IPS-15b (cell line): ENCODE data around the gene DISP3.

Experiments
- H3K27me3 ChIP-seq: one replicate; pipeline ENCODE4 v1.6.1; 2013; ENCODE audit warnings: low read length; ENCODE audit not compliant: control insufficient read depth, insufficient read depth
- H3K36me3 ChIP-seq: one replicate; pipeline ENCODE4 v1.6.1; 2013; ENCODE audit warnings: low read length; ENCODE audit not compliant: control insufficient read depth, insufficient read depth
- H3K4me1 ChIP-seq: one replicate; pipeline ENCODE4 v1.6.1; 2013; ENCODE audit warnings: mild to moderate bottlenecking, low read length; ENCODE audit not compliant: control insufficient read depth, insufficient read depth
- H3K4me3 ChIP-seq: one replicate; pipeline ENCODE4 v1.5.1; 2013; ENCODE audit warnings: low read depth, low read length
- H3K9ac ChIP-seq: one replicate; pipeline ENCODE4 v1.6.1; 2013; ENCODE audit warnings: low read depth, mild to moderate bottlenecking, low read length
- H3K9me3 ChIP-seq: one replicate; pipeline ENCODE4 v1.6.1; 2013; ENCODE audit warnings: mild to moderate bottlenecking, low read length; ENCODE audit not compliant: control insufficient read depth, insufficient read depth

Gene DISP3

GRCh38 chr1:11444907-11445306 is 34.0 kb upstream of the DISP3 start:
- Histone ChIP-seq H3K27me3 (no peaks in the 10 kb centered on the region), H3K4me1 (no peaks in the 10 kb centered on the region)

GRCh38 chr1:11447903-11448302 is 31.1 kb upstream of the DISP3 start:
- Histone ChIP-seq H3K4me3 (no peak overlapping the region), H3K27me3 (no peaks in the 10 kb centered on the region), H3K36me3 (no peaks in the 10 kb centered on the region), H3K9me3 (no peaks in the 10 kb centered on the region), H3K4me1 (no peaks in the 10 kb centered on the region), H3K9ac (no peak overlapping the region)

More at GRCh38 chr1:11444907-11445306, 34.0 kb upstream of the DISP3 start:
- Histone ChIP-seq H3K36me3 (no peaks in the 10 kb centered on the region), H3K9me3 (no peaks in the 10 kb centered on the region), H3K9ac (no peak overlapping the region), H3K4me3 (no peak overlapping the region)

- Histone ChIP-seq H3K27me3 (peaks cover 2% of the 10 kb centered on the region), H3K9ac (no peak overlapping the region), H3K4me1 (no peaks in the 10 kb centered on the region), H3K36me3 (no peaks in the 10 kb centered on the region), H3K9me3 (no peaks in the 10 kb centered on the region), H3K4me3 (no peak overlapping the region)
Observed at GRCh38 chr1:11448373-11449099, 30.4 kb upstream of the DISP3 start.

- peaks cover 2% of the 10 kb centered on the region for H3K27me3 ChIP-seq
- no peaks in the 10 kb centered on the region for H3K4me1 ChIP-seq
- no peak overlapping the region for H3K4me3 ChIP-seq
- H3K9me3 ChIP-seq = no peaks in the 10 kb centered on the region
- no peak overlapping the region for H3K9ac ChIP-seq
- no peaks in the 10 kb centered on the region for H3K36me3 ChIP-seq
Observed at GRCh38 chr1:11449100-11449403, 29.9 kb upstream of the DISP3 start.

GRCh38 chr1:11450310-11450709 is 28.6 kb upstream of the DISP3 start:
- Histone ChIP-seq H3K9me3 (no peaks in the 10 kb centered on the region), H3K36me3 (no peaks in the 10 kb centered on the region), H3K27me3 (peaks cover 2% of the 10 kb centered on the region), H3K9ac (no peak overlapping the region), H3K4me1 (no peaks in the 10 kb centered on the region), H3K4me3 (no peak overlapping the region)

- no peak overlapping the region for H3K9ac ChIP-seq
- H3K4me3 ChIP-seq = no peak overlapping the region
- no peaks in the 10 kb centered on the region for H3K4me1 ChIP-seq
- no peaks in the 10 kb centered on the region for H3K9me3 ChIP-seq
- peaks cover 2% of the 10 kb centered on the region for H3K27me3 ChIP-seq
- no peaks in the 10 kb centered on the region for H3K36me3 ChIP-seq
Observed at GRCh38 chr1:11453742-11454491, 25.0 kb upstream of the DISP3 start.

- Histone ChIP-seq H3K27me3 (peaks cover 2% of the 10 kb centered on the region), H3K4me3 (no peak overlapping the region), H3K9ac (no peak overlapping the region), H3K9me3 (no peaks in the 10 kb centered on the region), H3K36me3 (no peaks in the 10 kb centered on the region), H3K4me1 (no peaks in the 10 kb centered on the region)
Observed at GRCh38 chr1:11455967-11456570, 22.9 kb upstream of the DISP3 start.

GRCh38 chr1:11456965-11457364 is 22.0 kb upstream of the DISP3 start:
- no peaks in the 10 kb centered on the region for H3K36me3 ChIP-seq
- peaks cover 2% of the 10 kb centered on the region for H3K27me3 ChIP-seq
- no peaks in the 10 kb centered on the region for H3K4me1 ChIP-seq
- H3K9me3 ChIP-seq = no peaks in the 10 kb centered on the region
- no peak overlapping the region for H3K9ac ChIP-seq
- H3K4me3 ChIP-seq = no peak overlapping the region

GRCh38 chr1:11458811-11459275 is 20.1 kb upstream of the DISP3 start:
- Histone ChIP-seq H3K36me3 (no peaks in the 10 kb centered on the region), H3K9me3 (no peaks in the 10 kb centered on the region), H3K27me3 (no peaks in the 10 kb centered on the region), H3K4me1 (no peaks in the 10 kb centered on the region), H3K4me3 (no peak overlapping the region), H3K9ac (no peak overlapping the region)

GRCh38 chr1:11461531-11462137 is 17.3 kb upstream of the DISP3 start:
- Histone ChIP-seq H3K4me3 (no peak overlapping the region), H3K9ac (no peak overlapping the region), H3K36me3 (no peaks in the 10 kb centered on the region), H3K27me3 (no peaks in the 10 kb centered on the region), H3K9me3 (no peaks in the 10 kb centered on the region), H3K4me1 (no peaks in the 10 kb centered on the region)

- H3K4me3 ChIP-seq = no peak overlapping the region
- no peaks in the 10 kb centered on the region for H3K36me3 ChIP-seq
- H3K9ac ChIP-seq = no peak overlapping the region
- no peaks in the 10 kb centered on the region for H3K27me3 ChIP-seq
- H3K4me1 ChIP-seq = no peaks in the 10 kb centered on the region
- H3K9me3 ChIP-seq = no peaks in the 10 kb centered on the region
Observed at GRCh38 chr1:11462224-11462923, 16.6 kb upstream of the DISP3 start.
